HG03442 (cell line): ENCODE data around the gene ZNF618.

Experiments
- ATAC-seq: cut with Tn5 transposase; IDR thresholded peaks from one replicate; pipeline ENCODE4 v1.9.1; 2021; ENCODE audit warnings: mild to moderate bottlenecking, moderate library complexity; ENCODE audit not compliant: unreplicated experiment

The ZNF618 gene

GRCh38 chr9:113998525-113999255 lies 122.6 kb downstream of the ZNF618 start:
- no peak for ATAC-seq

DNA sequence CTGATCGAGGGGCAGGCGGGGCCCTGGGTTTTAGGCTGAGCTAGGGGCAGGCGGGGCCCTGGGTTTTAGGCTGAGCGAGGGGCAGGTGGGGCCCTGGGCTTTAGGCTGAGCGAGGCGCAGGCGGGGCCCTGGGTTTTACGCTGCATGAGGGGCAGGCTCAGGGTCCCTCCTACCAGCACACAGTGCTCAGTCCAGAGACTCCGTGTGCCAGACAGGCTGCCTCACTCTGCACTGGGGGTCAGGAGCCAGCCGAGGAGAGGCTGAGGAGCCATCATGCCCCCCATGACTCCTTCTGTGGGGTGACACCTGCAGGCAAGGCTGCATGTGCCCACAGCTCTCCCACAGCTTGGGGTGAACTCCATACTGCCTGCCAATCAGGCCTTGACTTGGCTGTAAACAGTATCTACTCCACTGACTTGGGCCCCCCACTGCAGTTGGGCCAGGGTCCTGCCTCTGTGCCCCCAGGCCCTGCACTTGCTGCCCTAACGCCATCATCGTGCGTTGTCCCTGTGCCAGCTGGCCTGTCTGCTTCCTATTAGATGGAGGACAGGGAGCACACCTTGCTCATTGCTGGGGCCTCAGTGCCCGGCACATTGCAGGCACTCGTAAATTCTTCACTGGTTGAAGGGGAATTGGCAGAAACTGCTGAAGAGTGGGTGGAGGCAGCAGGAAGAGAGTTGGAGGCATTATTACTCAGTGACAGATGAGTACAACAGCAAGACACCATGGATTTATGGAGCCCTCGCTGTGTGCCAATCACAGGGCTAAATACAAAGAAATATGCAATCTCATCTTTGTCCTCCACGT lies 123.3 kb downstream of the ZNF618 start:
- ATAC-seq: no peak

GRCh38 chr9:114000063-114000454 lies 124.0 kb downstream of the ZNF618 start:
- ATAC-seq: no peak

DNA sequence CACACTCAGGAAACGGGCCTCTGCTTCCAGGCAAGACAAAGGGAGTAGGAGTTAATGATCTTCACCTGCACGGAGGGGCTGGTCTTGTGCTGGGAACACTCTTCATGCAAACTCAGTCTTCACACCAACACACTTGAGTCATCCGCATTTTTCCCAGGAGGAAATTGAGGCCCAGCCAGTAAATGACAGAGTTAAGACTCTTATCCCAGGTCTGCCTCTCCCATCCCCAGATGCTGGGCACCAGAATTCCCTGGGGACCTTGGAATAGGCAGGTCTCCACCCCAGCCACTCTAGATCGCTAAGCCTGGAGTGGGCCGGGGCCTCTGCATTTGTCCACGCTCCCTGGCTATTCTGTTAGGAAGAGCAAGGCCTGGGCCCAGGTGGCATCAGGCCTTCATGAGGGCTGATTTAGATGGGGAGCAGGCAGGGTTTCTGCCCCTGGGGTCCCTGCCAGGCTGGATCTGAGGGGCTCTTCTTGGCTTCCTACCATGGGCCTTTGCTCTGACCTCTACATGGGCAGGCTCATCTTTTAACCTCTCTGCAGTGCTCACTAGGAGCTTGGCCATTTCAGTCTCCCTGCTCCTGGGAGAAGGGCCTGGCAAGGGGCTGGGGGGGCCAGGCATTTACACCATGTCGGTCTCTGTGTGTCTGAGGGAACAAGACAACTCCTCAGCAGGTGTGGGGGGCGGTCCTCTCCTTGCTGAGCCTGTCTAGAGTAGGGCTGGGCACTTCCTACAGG lies 124.7 kb downstream of the ZNF618 start:
- no peak for ATAC-seq

DNA sequence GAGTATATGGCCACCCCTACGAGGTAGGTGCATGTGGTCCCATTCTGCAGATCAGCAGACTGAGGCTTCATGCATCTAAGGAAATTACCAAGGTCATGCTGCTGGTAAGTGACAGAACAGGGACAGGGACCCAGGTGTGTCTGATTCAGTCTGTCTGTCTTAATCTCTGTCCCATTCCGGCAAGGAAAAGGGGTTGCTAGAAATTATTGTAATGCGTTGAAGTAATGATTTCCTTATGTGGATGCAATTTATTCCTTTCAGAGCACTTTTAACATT lies 125.2 kb downstream of the ZNF618 start:
- no peak for ATAC-seq

GRCh38 chr9:114001794-114002261 lies 125.7 kb downstream of the ZNF618 start:
- ATAC-seq: no peak

DNA sequence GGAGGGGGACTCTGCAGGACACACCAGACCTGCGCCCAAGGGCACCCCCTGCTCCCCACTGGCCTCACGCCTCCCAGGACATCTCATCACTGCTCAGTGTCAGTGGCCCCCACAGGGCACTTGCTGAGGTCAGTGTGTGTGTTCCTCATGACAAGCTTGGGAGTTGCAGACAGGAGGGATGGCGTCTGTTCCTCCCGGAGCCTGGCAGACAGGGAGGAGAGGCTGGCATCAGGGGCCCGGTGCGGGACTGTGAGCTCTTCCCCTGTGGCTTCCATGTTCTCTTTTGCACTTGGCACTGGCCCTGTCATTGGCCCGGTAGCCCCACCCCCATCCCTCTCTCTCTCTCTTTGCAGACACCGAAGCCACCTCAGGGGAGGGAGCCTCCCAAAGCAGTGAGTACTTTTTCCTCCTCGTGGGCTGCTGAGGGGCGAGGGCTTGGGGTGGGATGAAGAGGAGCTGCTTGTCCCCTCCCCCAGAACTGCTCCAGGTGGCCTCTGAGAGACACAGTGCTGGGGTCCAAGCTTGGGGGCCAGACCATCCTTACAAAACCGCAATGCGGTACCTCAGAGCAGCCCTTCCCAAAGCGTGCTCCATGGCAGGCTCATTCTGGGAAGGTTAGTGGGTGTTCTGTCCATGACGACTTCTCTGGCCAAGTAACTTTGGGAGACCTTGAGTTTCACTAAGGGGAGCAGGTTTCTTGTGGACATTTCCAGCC lies 126.3 kb downstream of the ZNF618 start:
- ATAC-seq: no peak

DNA sequence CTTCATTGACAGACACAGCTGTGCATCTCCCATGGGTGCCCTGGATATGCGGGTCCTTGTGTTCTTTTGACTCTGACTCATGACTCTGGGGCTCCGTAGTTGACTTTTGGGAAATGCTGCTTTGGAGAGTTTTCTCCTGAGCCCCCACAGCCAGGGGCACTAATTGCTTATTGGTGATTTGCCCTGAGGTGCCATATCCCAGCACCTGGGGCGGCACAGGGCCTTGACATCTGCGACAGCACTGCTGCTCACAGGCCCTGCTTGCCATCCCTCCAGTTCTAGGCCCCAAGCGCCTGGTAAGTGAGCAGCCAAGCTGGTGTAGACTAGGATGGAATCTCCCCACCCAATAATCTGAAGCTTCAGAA lies 126.9 kb downstream of the ZNF618 start:
- ATAC-seq: no peak

- ATAC-seq: no peak
Observed at GRCh38 chr9:114003351-114003750, 127.2 kb downstream of the ZNF618 start.

GRCh38 chr9:114003758-114004157 lies 127.6 kb downstream of the ZNF618 start:
- no peak for ATAC-seq

DNA sequence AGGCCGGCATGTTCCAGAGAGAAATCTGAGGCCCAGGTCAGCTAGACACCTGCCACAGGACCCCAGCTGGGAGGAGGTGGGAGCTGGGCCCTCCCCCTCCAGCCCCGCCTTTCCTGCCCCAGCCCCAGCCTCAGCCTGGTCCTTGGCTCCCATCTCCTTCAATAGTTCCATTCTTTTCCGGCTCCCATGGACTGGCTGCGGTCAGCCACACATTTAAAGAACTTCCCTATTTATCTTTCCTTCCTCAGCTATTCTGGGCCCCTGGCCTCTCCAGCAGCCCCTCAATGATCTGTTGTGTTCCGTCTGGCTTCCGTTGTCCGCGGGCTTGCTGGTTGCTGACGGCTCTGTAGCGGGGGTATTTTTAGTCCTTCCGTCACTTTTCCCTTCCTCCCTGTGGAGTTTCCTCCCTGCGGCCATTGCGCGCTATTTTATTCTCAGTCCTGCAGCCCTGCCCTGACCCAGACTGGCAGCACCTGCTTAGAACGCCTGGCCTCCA lies 128.2 kb downstream of the ZNF618 start:
- ATAC-seq: no peak

DNA sequence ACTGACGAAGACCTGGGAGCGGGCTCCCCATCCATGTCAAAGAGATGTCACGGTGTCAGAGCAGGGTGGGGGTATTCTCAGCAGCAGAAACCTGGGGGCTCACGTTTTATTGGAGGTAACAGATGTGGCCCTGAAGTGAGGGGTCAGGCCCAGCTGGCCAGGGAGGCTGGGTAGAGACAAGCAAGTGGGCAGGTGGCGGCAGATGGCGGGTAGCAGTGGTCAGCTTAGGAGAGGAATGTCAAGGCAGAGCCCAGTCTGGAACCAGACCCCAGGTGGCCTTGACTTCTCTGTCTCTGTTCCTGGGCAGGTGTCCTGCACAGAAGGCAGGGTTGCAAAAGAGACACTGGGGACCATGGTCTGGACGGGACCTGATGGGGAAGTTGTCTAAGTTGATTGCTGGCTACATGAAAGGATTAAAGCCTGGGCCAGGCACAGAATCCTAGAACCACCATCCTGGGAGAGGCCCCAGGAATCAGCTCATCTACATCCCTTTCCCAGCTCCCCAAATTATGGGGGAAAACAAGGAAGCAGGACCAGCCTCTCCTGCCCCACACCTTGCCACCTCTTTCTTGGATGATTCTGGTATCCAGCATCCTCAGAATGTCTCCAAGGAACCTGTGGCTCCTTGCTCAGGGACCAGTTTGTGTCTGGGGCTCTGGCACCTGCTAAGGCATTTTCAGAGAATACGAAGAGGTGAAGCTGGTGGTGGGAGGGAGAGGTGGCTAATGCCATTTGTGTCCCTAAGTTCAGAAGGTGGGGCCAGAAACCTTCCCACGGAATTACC lies 129.5 kb downstream of the ZNF618 start:
- ATAC-seq: no peak

GRCh38 chr9:114006155-114006550 lies 130.0 kb downstream of the ZNF618 start:
- ATAC-seq: no peak

GRCh38 chr9:114006931-114007691 lies 131.0 kb downstream of the ZNF618 start:
- ATAC-seq: no peak

DNA sequence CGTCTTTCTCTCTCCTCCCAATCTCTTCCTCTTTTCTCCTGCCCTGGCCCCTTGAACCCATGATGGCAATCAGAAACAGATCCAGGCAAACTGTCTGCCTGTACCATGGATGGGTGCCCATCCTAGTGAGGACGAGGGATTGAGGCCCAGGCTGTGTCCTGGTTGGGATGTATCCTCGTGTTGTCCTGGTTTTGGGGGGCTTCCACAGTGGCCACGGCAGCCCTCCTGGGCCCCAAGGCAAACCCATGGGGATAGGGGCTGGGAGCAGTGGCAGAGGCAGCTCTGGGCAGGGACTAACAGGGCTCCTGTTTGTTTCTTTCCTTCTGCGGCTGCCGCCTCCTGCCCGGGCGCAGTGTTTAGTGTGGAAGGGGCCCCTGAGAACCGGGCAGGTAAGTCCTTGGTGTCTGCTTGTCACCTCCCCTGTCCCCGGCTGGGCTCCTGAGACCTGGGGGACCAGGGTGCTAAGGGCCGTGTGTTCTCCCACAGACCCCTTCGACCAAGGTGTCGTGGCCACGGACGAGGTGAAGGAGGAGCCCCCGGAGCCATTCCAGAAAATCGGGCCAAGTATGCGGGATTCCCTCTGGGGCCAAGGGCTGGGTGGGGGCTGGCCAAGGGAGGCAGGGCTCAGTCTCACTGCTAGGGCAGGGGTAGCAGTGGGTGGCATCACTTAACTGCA lies 132.0 kb downstream of the ZNF618 start:
- no peak for ATAC-seq

DNA sequence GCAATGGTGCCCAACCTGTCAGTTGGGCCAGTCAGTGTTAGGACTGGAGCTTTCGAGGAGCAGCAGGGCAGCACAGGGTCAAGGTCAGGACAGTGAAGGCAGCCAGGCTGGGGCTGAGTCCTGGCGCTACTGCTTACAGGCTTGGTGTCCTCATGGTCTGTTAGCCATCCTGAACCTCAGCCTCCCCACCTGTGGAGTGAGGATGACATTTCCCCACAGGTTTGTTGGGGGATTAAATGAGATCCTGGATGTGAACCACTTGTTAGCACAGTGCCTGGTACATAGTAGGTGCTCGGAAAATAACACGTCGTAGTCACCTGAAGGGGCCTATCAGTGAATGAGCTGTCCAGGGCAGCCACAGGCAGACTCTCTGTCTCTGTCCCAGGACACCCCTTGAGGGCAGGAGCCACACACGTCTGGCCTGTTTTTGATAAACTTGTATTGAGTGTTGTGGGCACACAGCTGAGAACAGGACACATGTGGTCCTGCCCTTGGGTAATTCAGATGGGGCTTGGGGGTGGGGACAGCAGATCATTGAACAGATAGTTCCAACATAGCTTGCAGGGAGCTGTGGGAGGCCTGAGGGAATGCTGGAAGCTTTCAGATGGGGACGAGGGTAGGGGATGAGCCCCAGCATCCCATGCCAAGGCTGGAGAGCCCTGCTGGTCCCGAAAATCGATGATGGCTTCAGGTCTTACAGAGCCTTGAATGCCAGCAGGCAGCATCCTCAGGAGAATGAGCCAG lies 132.7 kb downstream of the ZNF618 start:
- ATAC-seq: no peak

DNA sequence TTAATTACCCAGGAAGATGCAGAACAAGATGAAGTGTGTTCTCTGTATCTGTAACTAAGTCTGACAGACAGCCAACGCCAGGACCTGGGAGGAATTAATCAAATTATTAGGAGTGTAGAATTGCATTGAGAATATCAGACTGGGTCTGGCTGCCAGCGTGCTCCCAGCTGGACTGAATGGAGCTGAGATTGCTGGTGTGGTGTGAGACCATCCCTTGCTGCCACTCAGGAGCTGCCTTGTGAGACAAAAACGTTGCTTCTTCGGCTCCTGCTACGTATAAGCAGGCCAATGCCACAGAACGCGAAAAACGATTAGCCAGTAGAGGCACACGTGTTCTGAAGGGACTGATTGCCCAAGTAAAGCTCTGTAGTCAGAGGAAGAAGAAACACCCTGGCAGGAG lies 135.2 kb downstream of the ZNF618 start:
- ATAC-seq: no peak

DNA sequence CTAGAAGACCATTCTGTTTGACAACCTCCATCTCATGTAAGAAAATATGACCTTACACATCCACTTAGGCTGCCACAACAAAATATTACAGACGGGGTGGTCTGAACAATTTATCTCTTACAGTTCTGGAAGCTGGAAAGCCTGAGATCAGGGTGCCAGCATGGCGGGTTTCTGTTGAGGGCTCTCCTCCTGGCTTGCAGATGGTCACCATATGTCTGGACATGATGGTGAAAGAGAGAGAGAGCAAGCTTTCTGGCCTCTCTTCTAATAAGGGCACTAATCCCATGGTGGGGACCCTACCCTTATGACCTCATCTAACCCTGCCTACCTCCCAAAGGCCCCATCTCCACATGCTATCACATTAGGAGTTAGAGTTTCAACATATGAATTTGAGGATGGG lies 136.0 kb downstream of the ZNF618 start:
- no peak for ATAC-seq
